Gastrocnemius medialis (tissue), 4 donors: ENCODE results near the gene NPAS2. TPM values are rescaled to one million over a fixed set of nuclear protein-coding genes. Genes with fewer than 3 reads are reported as not detected.

Experiments
- ATAC-seq, 2 donors: fragments of 150-250 bp; one replicate each; pipeline ENCODE4 v1.9.1; 2016
- DNase-seq, 2 donors: peaks; one replicate each; pipeline ENCODE4 v3.0.0-alpha.2; 2019
- H3K27ac ChIP-seq, 4 donors: fragments of 200-600 bp; sonication (generic); 1 replicate in 1 of 4; 2 replicates in 3 of 4; pipeline ENCODE4 v1.5.1; 2016 to 2018; ENCODE audit warnings: mild to moderate bottlenecking in 2 of 4, moderate library complexity in 1 of 4
- H3K27me3 ChIP-seq, 3 donors: fragments of 200-600 bp; sonication (generic) in 2 of 3; 1 replicate in 1 of 3; 2 replicates in 2 of 3; pipeline versions ENCODE4 v1.5.1 to v1.6.0; 2016 to 2019; ENCODE audit warnings: mild to moderate bottlenecking in 1 of 3, moderate library complexity in 1 of 3
- H3K36me3 ChIP-seq, 2 donors: fragments of 200-600 bp; sonication (generic) in 1 of 2; one replicate each; pipeline ENCODE4 v1.5.1; 2017 to 2018
- H3K4me1 ChIP-seq, 2 donors: fragments of 200-600 bp; sonication (generic) in 1 of 2; one replicate each; pipeline ENCODE4 v1.5.1; 2016 to 2017; ENCODE audit warnings: mild to moderate bottlenecking in 2 of 2
- H3K4me3 ChIP-seq, 4 donors: fragments of 200-600 bp; sonication (generic) in 3 of 4; 1 replicate in 1 of 4; 2 replicates in 3 of 4; pipeline ENCODE4 v1.5.1; 2016 to 2019; ENCODE audit warnings: mild to moderate bottlenecking in 2 of 4
- H3K9me3 ChIP-seq, 3 donors: fragments of 200-600 bp; sonication (generic) in 2 of 3; 1 replicate in 1 of 3; 2 replicates in 2 of 3; pipeline ENCODE4 v1.5.1; 2016 to 2019
- CTCF ChIP-seq, 5 experiments: fragments of 450-650 bp in 3 of 5; fragments of 200-600 bp in 2 of 5; sonication (generic) in 2 of 5; IDR thresholded peaks in 4 of 5; conservative IDR thresholded peaks in 1 of 5; 1 replicate in 4 of 5; 2 replicates in 1 of 5; pipeline ENCODE4 v1.5.1; 2016 to 2019; ENCODE audit warnings: antibody characterized with exemption in 5 of 5, mild to moderate bottlenecking in 3 of 5, moderate library complexity in 3 of 5
- POLR2A ChIP-seq, 2 donors: fragments of 450-650 bp; IDR thresholded peaks; one replicate each; pipeline ENCODE4 v1.6.1; 2017; ENCODE audit warnings: antibody characterized with exemption in 2 of 2, mild to moderate bottlenecking in 2 of 2, moderate library complexity in 2 of 2
- in situ Hi-C, 4 donors: fragments of 200-750 bp; cut with MboI; loops; one replicate each; pipeline versions ENCODE4 v1.15.0 to v1.8.0; 2017; ENCODE audit warnings: low sequenced_read_pairs in 4 of 4
- intact Hi-C: fragments of 100-400 bp; cut with DNase I; formaldehyde crosslinking; loops from one replicate; pipeline ENCODE4 v1.15.1; 2023; ENCODE audit warnings: low total_unique reads
- total RNA-seq, 4 donors: library from RNA; depleted of rRNA; stranded (reverse); fragments of >200 nt; gene quantifications; one replicate each; pipeline versions ENCODE4 v1.1.0 to v1.2.3, GENCODE V29; 2016

The NPAS2 gene
- total RNA-seq: 10 to 100 TPM; 11.4 to 48.2 (median 36.6) TPM

GRCh38 chr2:100819370-100820272 is at the start of gene NPAS2:
Gene NPAS2, plus strand, starts transcription at chr2:100820139. Its CDS starts 84,616 bp downstream, at chr2:100904755.
- peak within 1 kb of the TSS; percentile 76 to 92 (median 88) for H3K27ac ChIP-seq
- no peaks in the 10 kb centered on the region for H3K36me3 ChIP-seq
- in situ Hi-C loops: no loop called here
- DNase-seq (peak; percentile 29 to 34), ATAC-seq (peak; percentile 40 to 43)
- intact Hi-C loops: loop anchor here (1.0 to 10.0 kb wide), 9 partner anchors 67 to 485 kb away; partner anchors contain the start of genes CNOT11, RNF149 and TBC1D8
- no peaks in the 10 kb centered on the region for H3K9me3 ChIP-seq
- peak; percentile 41 to 58 for TF ChIP-seq POLR2A (IDR thresholded peaks at IDR 0.05)
- no peak for TF ChIP-seq CTCF (IDR thresholded peaks at IDR 0.05 in 4 of 5, conservative IDR thresholded peaks at IDR 0.05 in 1 of 5)
- peak within 1 kb of the TSS; percentile 73 to 82 (median 76) for H3K4me3 ChIP-seq
- H3K27me3 ChIP-seq: no peaks in the 10 kb centered on the region
- H3K4me1 ChIP-seq: peaks cover 22 to 31% of the 10 kb centered on the region in 2 donors

GRCh38 chr2:100771125-100771524 is 48.8 kb upstream of the NPAS2 start:
- Histone ChIP-seq H3K4me3 (no peak overlapping the region), H3K27ac (no peak overlapping the region), H3K36me3 (no peaks in the 10 kb centered on the region), H3K9me3 (no peaks in the 10 kb centered on the region), H3K27me3 (no peaks in the 10 kb centered on the region), H3K4me1 (no peaks in the 10 kb centered on the region)
- in situ Hi-C loops: no loop called here
- ATAC-seq (no peak), DNase-seq (no peak)
- intact Hi-C loops: no loop called here
- TF ChIP-seq CTCF (IDR thresholded peaks at IDR 0.05 in 4 of 5, conservative IDR thresholded peaks at IDR 0.05 in 1 of 5): no peak
- no peak for TF ChIP-seq POLR2A (IDR thresholded peaks at IDR 0.05)

GRCh38 chr2:100773538-100773937 is 46.4 kb upstream of the NPAS2 start:
- DNase-seq (no peak), ATAC-seq (no peak)
- no peak overlapping the region for H3K27ac ChIP-seq
- in situ Hi-C loops (no loop called here), intact Hi-C loops (no loop called here)
- no peaks in the 10 kb centered on the region for H3K27me3 ChIP-seq
- no peaks in the 10 kb centered on the region for H3K4me1 ChIP-seq
- TF ChIP-seq POLR2A (IDR thresholded peaks at IDR 0.05) (no peak), CTCF (IDR thresholded peaks at IDR 0.05 in 4 of 5, conservative IDR thresholded peaks at IDR 0.05 in 1 of 5) (no peak)
- no peaks in the 10 kb centered on the region for H3K36me3 ChIP-seq
- no peak overlapping the region for H3K4me3 ChIP-seq
- no peaks in the 10 kb centered on the region for H3K9me3 ChIP-seq

GRCh38 chr2:100776445-100776844 is 43.5 kb upstream of the NPAS2 start:
- H3K4me3 ChIP-seq: no peak overlapping the region
- in situ Hi-C loops: no loop called here
- no peaks in the 10 kb centered on the region for H3K9me3 ChIP-seq
- intact Hi-C loops: no loop called here
- H3K36me3 ChIP-seq: no peaks in the 10 kb centered on the region
- H3K27ac ChIP-seq: no peak overlapping the region
- H3K27me3 ChIP-seq: no peaks in the 10 kb centered on the region
- no peak for DNase-seq
- H3K4me1 ChIP-seq: no peaks in the 10 kb centered on the region
- no peak for ATAC-seq
- TF ChIP-seq POLR2A (IDR thresholded peaks at IDR 0.05) (no peak), CTCF (IDR thresholded peaks at IDR 0.05 in 4 of 5, conservative IDR thresholded peaks at IDR 0.05 in 1 of 5) (no peak)
